ENCODE results near the gene FBL.
A peak's percentile ranks its signal among the peaks of the same experiment; 100 is the strongest.

FBL gene

GRCh38 chr19:39842693-39843435 lies 3.3 kb downstream of the FBL start:
- DNase-seq (ENCODE audit: low spot score) = no peak

GRCh38 chr19:39841041-39841440 lies 5.1 kb downstream of the FBL start:
- DNase-seq (ENCODE audit: low spot score) = no peak

GRCh38 chr19:39840492-39840891 lies 5.7 kb downstream of the FBL start:
- DNase-seq (ENCODE audit: low spot score) = no peak

GRCh38 chr19:39839678-39840327 lies 6.4 kb downstream of the FBL start:
- no peak for DNase-seq (ENCODE audit: low spot score)

GRCh38 chr19:39838569-39838968 lies 7.6 kb downstream of the FBL start:
- DNase-seq (ENCODE audit: low spot score) = no peak

GRCh38 chr19:39837978-39838377 lies 8.2 kb downstream of the FBL start:
- DNase-seq (ENCODE audit: low spot score) = no peak

GRCh38 chr19:39834287-39834841 lies 11.8 kb downstream of the FBL start:
- no peak for DNase-seq (ENCODE audit: low spot score)

GRCh38 chr19:39833464-39834286 lies 12.5 kb downstream of the FBL start, which contains the start of gene DYRK1B:
Gene DYRK1B (minus strand): TSS chr19:39834162. CDS start chr19:39831867, 2,295 bp downstream.
- peak; percentile 99 for DNase-seq (ENCODE audit: low spot score)

GRCh38 chr19:39833160-39833463 lies 13.1 kb downstream of the FBL start:
- no peak for DNase-seq (ENCODE audit: low spot score)

- DNase-seq (ENCODE audit: low spot score) = no peak
Measured at GRCh38 chr19:39832341-39833083, 13.7 kb downstream of the FBL start.

- no peak for DNase-seq (ENCODE audit: low spot score)
Measured at GRCh38 chr19:39831679-39832078, 14.5 kb downstream of the FBL start.

GRCh38 chr19:39830847-39831246 lies 15.3 kb downstream of the FBL start:
- DNase-seq (ENCODE audit: low spot score) = no peak

GRCh38 chr19:39830406-39830805 lies 15.8 kb downstream of the FBL start:
- DNase-seq (ENCODE audit: low spot score) = no peak

GRCh38 chr19:39829702-39830275 lies 16.4 kb downstream of the FBL start:
- no peak for DNase-seq (ENCODE audit: low spot score)

- DNase-seq (ENCODE audit: low spot score) = no peak
Measured at GRCh38 chr19:39828654-39829032, 17.5 kb downstream of the FBL start.

GRCh38 chr19:39828015-39828653 lies 18.0 kb downstream of the FBL start:
- no peak for DNase-seq (ENCODE audit: low spot score)

- DNase-seq (ENCODE audit: low spot score) = no peak
Measured at GRCh38 chr19:39827216-39827615, 19.0 kb downstream of the FBL start.

- DNase-seq (ENCODE audit: low spot score) = no peak
Measured at GRCh38 chr19:39826311-39826945, 19.8 kb downstream of the FBL start.

- no peak for DNase-seq (ENCODE audit: low spot score)
Measured at GRCh38 chr19:39825531-39826076, 20.6 kb downstream of the FBL start.

- DNase-seq (ENCODE audit: low spot score) = no peak
Measured at GRCh38 chr19:39825093-39825463, 21.1 kb downstream of the FBL start.
